Activated T-cell treated with anti-CD3 and anti-CD28 coated beads for 24 hours (primary cell): ENCODE results near the gene SSX2IP.
"Not testable (repeated sequence)": the region's sequence is repeated elsewhere in the genome, so short reads cannot be mapped to it uniquely, and the experiment has no call there.

Experiments
- DNase-seq: peaks from one replicate; pipeline ENCODE4 v3.0.0-alpha.2; 2020; ENCODE audit warnings: low read depth

The SSX2IP gene

DNA sequence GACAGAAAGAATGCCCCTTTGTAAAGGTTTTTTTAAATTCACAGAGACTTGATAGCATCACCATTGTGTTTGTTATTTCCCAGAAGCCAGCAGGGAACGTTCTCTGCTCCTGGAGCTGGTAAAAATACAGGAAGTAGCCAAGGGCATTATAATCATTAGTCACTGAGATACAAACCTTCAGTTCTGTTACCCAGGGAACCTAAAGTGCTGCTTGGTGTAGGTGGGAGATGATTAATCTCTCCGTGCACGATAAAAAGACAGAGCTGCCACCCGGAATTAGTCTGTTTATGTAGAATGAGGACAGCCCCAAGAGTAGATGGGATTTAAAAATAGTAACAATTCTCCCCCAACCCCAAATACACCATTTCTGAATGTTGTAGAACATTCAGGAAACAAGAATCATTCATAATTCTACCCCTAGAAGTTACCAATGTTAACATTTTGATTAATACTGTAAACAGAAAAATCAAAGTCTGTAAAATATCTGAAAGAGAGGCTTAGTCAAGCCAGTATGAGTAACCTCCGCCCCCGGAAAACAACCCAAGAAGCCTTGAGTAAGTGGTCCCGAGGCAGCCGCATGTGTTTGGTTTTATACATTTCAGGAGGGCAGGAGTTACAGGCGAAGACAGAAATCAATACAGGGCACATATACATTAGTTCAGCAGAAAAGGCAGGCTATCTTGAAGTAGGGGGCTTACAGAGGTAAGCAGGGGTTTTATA is 70.7 kb downstream of the SSX2IP start:
- DNase-seq, result peak; percentile 49

DNA sequence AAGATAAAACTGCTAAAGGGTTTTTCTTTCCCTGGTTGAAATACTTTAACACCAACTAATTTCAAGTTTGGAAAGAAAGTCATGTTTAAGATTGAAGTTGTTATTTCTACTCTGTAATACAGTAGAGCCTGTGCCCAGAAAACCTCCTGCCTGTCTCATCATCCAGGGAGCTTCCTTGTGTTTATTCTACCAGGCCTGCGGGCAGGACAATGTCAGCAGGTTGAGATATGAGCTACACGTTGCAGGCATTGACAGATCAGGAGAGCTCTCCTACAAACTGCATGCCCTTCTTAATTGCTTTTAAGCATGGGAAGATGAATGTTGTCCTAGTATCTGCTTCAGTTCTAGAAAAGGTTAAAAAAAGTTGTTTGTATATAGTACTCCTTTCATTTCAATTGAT is 72.9 kb downstream of the SSX2IP start:
- DNase-seq, result no peak

DNA sequence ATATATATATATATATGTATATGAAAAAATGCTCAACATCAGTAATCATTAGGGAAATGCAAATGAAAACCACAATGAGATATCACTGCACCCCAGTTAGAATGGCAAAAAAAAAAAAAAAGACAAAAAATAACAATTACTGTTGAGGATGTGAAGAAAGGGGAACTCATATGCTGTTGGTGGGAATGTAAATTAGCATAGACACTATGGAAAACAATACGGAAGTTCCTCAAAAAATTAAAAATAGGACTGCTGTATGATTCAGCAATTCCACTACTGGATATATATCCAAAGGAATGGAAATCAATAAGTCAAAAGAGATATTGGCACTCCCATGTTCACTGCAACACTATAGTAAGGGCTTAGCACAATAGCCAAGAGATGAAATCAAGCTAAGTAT is 74.5 kb downstream of the SSX2IP start:
- no peak for DNase-seq

DNA sequence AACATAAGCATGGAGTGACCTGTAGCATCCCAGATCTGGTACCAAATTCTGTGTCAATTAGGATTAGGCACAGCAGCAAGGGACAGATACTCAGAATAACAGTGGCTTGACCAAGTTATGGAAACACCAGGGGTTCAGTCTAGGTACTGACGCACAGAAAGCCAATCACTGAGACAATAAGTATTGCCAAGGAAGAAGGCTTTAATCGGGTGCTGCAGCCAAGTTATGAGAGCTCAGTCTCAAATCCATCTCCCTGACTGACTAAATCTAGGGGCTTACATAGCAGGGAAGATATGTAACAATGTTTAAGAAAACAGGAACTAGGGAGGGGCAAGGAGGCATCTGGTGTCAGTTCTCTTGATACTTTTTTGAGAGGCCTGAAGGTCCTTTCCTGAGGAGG is 76.4 kb downstream of the SSX2IP start:
- no peak for DNase-seq

DNA sequence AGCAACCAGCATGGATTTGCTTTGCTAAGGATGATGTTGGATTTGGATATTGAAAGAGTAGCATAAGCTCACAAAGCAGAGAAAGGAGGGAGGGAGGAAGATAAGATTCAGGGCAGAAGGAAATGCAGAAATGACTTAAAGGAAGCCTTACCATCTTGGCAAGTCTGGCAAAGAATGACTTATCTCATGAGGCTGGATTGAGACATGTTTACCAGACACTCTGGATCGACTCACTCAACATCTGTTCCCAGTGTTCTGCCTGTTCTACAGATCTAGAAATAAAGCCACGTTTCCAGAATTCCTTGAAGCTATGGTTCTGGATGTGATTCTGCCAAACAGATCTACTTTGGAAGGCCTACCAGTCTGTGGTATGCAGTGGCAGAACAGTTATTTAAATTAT is 77.2 kb downstream of the SSX2IP start:
- DNase-seq, result no peak

DNA sequence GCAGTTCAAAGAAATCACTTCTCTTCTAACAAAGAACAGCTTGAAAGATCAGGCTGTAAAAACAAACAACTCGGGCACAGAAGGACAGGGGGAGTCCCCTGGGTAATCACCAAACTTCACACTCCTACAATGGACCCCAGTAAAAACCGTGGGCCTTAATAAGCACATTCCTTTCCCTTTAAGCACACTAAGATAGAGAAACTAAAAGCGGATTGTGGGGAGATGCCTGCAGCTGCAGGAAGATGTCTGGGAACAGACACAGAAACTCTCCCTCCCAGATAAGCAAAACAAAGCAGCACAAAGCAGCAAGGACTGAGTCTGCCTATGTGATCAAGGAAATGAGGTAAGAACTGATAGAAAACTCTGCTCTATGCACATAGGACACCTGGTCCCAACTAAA is 78.5 kb downstream of the SSX2IP start:
- DNase-seq, result no peak

DNA sequence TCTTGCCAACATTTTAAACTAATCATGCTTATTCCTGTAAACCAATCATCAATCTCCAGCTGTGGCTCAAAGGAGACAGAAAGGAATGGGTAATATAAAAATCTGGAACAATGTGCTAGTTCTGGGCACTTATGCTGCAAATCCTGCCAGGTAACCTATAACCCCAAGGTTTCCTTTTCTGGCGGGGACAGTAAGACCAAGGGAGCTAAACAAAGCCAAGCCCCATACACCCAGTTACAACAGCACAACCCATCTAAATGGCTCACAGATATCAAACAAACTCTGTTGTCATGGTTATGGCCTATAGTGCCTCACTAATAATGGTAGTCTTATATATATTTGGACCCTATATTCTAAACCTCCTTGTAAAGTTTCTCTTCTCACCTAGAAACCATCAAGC is 79.2 kb downstream of the SSX2IP start:
- DNase-seq, result no peak

DNA sequence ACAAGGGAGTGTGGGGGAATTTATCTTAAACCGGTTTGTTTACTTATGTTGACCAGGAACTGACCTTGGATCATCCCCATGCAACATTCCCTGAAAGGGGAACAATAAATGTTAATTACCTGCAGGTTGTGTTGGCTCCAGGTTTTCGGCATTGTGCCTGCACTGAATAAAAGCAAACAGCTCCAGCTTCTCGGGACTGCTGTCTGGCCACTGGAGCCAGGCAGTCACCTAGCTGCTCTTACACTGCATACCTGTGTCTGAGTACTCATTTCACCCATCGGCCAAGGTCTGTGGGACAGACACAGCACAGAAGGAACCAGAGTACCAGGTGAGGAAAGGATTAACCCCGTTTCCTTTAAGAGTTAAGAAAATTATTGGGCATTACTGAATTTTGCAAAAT is 83.3 kb downstream of the SSX2IP start:
- no peak for DNase-seq

DNA sequence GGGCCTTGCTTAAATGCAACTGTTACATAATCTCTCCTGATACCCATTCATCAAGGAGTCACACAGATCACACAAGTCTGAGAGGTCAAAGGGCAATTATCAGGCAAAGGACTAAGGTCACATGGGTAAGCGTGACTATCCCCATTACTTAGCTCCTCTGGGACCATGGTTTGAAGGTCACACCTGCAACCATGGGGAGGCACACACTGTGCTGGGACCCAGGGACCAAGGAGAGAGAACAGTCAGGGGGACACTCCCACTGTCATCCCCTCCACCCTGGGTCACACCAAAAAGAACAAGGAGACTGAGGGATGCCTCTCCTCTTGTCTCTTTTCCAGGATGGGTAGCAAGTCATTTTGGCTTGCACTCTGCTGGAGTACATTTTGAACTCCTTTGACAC is 85.1 kb downstream of the SSX2IP start:
- DNase-seq, result no peak

DNA sequence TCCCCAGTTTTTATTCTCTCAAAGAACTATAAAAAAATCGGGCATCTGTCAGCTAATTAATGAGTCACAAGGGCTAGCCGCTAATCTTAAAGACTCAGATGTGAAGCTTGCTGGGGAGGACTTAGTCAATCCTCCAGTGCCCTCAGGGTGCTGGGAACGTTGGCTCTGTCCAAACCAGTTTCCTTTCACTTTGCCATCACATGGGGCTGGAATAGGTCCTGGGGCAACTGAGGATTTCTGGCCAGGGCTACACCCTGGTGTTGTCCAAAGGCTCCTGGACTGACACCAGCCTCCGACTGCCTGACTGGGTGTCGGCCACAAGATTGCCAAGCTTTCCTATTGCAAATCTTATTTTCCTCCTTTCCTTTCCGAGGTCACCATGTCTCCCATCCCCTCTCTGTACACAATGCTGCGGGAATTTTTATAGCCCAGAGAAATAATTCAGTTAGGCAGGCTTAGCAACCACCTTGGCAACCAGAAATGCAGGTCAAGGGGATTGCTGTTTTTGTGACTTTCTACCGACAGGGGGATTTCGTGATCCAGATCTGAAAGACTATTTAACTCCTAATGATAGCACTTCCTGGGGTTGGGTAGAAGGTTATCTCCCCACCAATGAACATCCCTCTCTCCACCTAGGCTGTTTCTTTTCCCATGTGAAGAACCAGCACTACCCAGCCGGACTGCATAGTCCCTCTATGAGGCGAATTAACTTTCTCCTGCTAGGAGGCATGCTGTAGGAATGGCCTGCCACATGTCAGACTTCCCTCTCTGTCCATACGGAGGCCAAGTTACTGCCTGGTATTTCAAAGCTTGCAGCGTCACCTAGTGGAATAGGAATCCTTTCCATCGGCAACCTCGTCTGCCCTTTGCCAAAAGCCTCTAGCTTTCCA is 86.1 kb downstream of the SSX2IP start:
- no peak for DNase-seq

DNA sequence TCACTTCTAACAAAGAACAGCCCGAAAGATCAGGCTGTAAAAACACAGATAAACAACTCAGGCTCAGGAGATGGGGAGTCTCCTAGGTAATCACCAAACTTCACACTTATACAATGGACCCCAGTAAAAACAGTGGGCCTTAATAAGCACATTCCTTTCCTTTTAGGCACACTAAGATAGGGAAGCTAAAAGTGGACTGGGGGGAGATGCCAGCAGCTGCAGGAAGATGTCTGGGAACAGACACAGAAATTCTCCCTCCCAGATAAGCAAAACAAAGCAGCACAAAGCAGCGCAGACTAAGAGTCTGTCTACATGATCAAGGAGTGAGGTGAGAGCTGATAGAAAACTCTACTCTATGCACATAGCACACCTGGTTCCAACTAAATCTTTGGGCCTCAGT is 87.0 kb downstream of the SSX2IP start:
- no peak for DNase-seq

DNA sequence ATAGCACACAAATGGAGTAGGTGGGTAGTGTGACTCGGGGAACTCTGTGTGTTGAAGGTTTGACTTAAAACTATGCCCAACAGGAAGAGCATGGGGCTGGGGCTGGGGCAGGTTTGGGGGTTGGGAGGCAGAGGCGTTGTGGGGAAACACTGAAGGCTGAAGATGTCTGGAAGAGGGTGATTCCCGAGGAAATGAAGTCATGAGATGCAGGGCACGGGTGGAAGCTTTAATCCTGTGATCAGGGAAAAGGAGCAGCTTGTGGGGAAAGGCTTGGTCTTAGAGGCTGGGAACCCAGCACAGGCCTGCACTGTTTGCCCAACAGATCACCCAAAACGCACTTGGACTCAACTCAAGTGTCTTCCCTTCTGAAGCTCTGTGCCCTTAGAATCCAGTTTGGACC is 89.5 kb downstream of the SSX2IP start:
- no peak for DNase-seq

DNA sequence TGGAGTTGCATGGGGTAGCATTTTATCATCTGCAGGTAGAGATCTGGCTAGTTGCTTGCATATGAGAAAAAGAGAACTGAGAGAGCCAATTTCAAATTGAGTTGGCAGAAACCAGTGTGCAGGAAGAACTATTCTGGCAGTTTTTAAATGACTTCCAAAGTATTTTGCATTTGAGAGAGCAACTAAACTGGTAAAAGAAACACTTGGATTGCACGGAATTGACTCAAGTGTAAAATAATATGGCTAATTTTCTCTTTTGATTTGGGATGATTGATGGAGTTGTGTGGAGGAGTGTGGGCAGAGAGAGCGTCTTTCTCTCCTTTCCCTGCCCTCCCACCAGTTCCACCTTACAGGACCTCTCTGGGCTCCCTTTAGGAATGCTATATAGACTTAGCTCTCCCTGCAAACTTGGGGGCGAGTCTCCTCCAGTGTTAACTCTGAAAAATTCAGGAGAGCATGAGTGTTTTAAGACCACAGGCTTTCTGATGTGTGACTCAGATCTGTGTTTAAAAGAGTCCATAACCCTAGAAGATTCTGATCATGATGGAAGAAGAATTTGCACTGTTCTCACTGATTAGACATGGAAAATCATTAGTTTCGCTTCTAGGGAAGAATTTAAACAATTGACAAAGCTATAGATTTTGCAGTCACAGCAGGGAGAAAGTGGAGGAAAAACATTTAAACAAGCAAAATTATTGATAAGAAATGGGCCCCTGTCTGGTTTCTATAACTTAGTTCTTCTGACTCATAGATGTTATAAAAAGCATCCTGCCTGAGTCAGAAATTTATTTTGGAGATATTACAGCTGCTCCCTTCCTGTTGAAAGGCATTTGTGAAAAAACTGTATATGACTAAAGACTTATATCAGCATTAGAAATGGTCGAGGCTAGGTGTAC is 91.2 kb downstream of the SSX2IP start:
- no peak for DNase-seq

DNA sequence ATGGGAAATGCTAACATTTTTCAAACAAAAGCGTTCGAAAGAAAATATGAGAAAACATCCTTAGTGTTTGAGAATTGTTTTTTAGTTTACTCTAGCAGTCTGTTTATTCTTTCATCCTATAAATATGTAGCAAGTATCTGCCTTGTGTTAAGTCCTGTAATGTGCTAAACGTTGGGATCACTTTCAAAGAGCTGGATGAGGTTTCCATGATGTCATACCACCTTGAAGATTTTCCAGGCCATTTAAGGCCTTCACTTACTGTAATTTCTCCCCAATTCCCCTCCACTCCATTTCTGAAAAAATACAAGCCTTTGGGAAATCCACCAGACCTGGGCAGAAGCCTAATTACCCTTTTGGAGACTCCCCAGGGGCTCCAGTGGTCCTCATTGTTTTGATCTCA is 91.8 kb downstream of the SSX2IP start:
- DNase-seq, result no peak

DNA sequence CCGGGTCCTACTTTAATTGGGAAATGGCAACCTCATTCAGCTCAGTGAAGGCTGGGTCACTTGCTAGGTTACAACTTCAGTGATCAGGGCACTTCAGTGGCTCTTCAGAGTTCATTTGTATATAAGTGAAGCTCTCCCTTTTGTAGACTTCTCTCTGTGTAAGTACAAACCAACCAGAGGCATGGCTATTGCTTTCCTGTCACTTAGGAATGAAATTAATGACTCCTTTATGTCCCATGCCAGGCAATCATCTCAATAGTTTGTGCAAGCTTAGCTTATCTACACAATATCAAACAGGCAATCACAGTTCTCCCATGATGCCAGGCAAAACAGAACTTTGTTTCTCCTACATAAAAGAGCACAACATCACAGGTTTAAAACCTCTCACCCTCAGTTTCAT is 93.2 kb downstream of the SSX2IP start:
- no peak for DNase-seq

DNA sequence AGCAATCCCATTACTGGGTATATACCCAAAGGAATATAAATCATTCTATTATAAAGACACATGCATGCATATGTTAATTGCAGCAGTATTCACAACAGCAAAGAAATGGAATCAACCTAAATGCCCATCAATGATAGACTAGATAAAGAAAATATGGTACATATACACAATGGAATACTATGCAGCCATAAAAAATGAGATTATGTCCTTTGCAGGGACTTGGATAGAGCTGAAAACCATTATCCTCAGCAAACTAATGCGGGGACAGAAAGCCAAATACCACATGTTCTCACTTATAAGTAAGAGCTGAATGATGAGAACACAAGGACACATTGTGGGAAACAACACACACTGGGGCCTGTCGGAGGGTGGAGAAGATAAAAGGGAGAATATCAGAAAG is 95.3 kb downstream of the SSX2IP start:
- DNase-seq, result not testable (repeated sequence)
